Myometrial cell (primary cell): ENCODE results near the gene WNT3A. TPM values are rescaled to one million over a fixed set of nuclear protein-coding genes. Genes with fewer than 3 reads are reported as not detected.

ENCODE experiments used
- total RNA-seq: library from RNA; depleted of rRNA; stranded (reverse); fragments of >200 nt; gene quantifications from 2 replicates; pipeline ENCODE4 v1.2.3, GENCODE V29; 2015

WNT3A gene
- not detected in 2 replicates for total RNA-seq

GRCh38 chr1:228006786-228007048 lies at the start of gene WNT3A:
TSS of gene WNT3A (plus strand) at chr1:228006998. CDS start at chr1:228007129, 131 bp downstream.

GRCh38 chr1:228082214-228082917 lies 75.6 kb downstream of the WNT3A start, which contains the start of gene ARF1:
TSS of gene ARF1 (plus strand) at chr1:228082708. CDS start at chr1:228097115, 14,407 bp downstream.

GRCh38 chr1:228102791-228103620 lies 96.2 kb downstream of the WNT3A start, which contains the start of gene C1orf35:
TSS of gene C1orf35 (minus strand) at chr1:228103325. CDS start at chr1:228103227, 98 bp downstream.

GRCh38 chr1:228109073-228109961 lies 102.5 kb downstream of the WNT3A start, which contains the start of gene MRPL55:
TSS of gene MRPL55 (minus strand) at chr1:228109299. CDS start at chr1:228108260, 1,039 bp downstream.

Other genes starting within 250 kb of the WNT3A start
- gene PRSS38, start 191.3 kb upstream of the WNT3A start, total RNA-seq = not detected in 2 replicates
- under 0.01 and 0.29 TPM in 2 replicates for gene WNT9A, start 59.1 kb upstream of the WNT3A start, total RNA-seq
- 604 and 664 TPM in 2 replicates for gene ARF1, start 75.7 kb downstream of the WNT3A start, total RNA-seq
- 21.1 and 24.5 TPM in 2 replicates for gene C1orf35, start 96.3 kb downstream of the WNT3A start, total RNA-seq
- 102 and 117 TPM in 2 replicates for gene MRPL55, start 102.3 kb downstream of the WNT3A start, total RNA-seq
- 404 and 525 TPM in 2 replicates for gene GUK1, start 133.3 kb downstream of the WNT3A start, total RNA-seq
- gene GJC2, start 142.9 kb downstream of the WNT3A start, total RNA-seq = 3.9 and 4.0 TPM in 2 replicates
- 2.3 and 7.4 TPM in 2 replicates for gene IBA57, start 158.8 kb downstream of the WNT3A start, total RNA-seq
- 3.4 and 15.0 TPM in 2 replicates for gene OBSCN, start 201.0 kb downstream of the WNT3A start, total RNA-seq